H1 (cell line): Measurements from ENCODE around the gene STKLD1. TPM values are rescaled to one million over a fixed set of nuclear protein-coding genes. Genes with fewer than 3 reads are reported as not detected.
A peak's percentile ranks its signal among the peaks of the same experiment; 100 is the strongest.

ENCODE experiments used
- CTCF ChIA-PET: fragments of 300-600 bp; sonication (Branson Sonifier 250); formaldehyde crosslinking; loops from one replicate; lab custom pipeline; 2021; ENCODE audit not compliant: partially characterized antibody; lab: Charles Lee
- POLR2A ChIA-PET: fragments of 300-600 bp; sonication (Branson Sonifier 250); formaldehyde crosslinking; loops from one replicate; lab custom pipeline; 2021; ENCODE audit warnings: inconsistent platforms; ENCODE audit not compliant: partially characterized antibody; lab: Charles Lee
- DNase-seq, 2 experiments: peaks; one replicate each; pipeline versions ENCODE4 v3.0.0 to v3.0.0-alpha.2; 2010 to 2022; ENCODE audit warnings: low spot score in 2 of 2, low read depth in 1 of 2, mixed read lengths in 1 of 2
- FAIRE-seq: peaks from 2 replicates; lab custom pipeline; 2011; peaks lifted over from hg19 to GRCh38; lab: Jason Lieb, UNC
- H2AFZ ChIP-seq: 2 replicates; pipeline ENCODE4 v1.8.1; 2012; ENCODE audit warnings: low read length, inconsistent platforms
- H2AK5ac ChIP-seq: 2 replicates; pipeline ENCODE4 v1.6.1; 2013; ENCODE audit warnings: low read depth, low read length
- H2BK120ac ChIP-seq: replicated peaks from 2 replicates; pipeline ENCODE3; 2013; ENCODE audit warnings: low read depth, low read length, inconsistent platforms
- H2BK12ac ChIP-seq: 2 replicates; pipeline ENCODE4 v1.6.1; 2013; ENCODE audit warnings: low read depth, low read length
- H2BK15ac ChIP-seq: 2 replicates; pipeline ENCODE4 v1.6.1; 2013; ENCODE audit warnings: low read length
- H2BK20ac ChIP-seq: 2 replicates; pipeline ENCODE4 v1.6.1; 2013; ENCODE audit warnings: low read length
- H2BK5ac ChIP-seq: 2 replicates; pipeline ENCODE4 v1.6.1; 2013; ENCODE audit warnings: low read depth, low read length
- H3K14ac ChIP-seq: 2 replicates; pipeline ENCODE4 v1.6.1; 2013; ENCODE audit warnings: inconsistent platforms; ENCODE audit not compliant: insufficient read length
- H3K18ac ChIP-seq: 2 replicates; pipeline ENCODE4 v1.6.1; 2013; ENCODE audit warnings: low read length; ENCODE audit errors: extremely low read depth
- H3K23ac ChIP-seq: 2 replicates; pipeline ENCODE4 v1.6.1; 2013; ENCODE audit warnings: inconsistent platforms; ENCODE audit not compliant: insufficient read length
- H3K23me2 ChIP-seq: 2 replicates; pipeline ENCODE4 v1.6.1; 2013; ENCODE audit warnings: low read depth, low read length
- H3K27ac ChIP-seq: 2 replicates; pipeline ENCODE4 v1.6.1; 2011; ENCODE audit warnings: low read depth, low read length, inconsistent platforms
- H3K27me3 ChIP-seq, 4 experiments: replicated peaks in 1 of 4; 1 replicate in 1 of 4; 2 replicates in 3 of 4; pipeline versions ENCODE4 v1.6.1 to v1.8.1; 2011 to 2013; ENCODE audit warnings: low read length in 3 of 4, mild to moderate bottlenecking in 3 of 4, inconsistent platforms in 2 of 4, mixed read lengths in 2 of 4, moderate library complexity in 1 of 4; ENCODE audit not compliant: control insufficient read depth in 3 of 4, insufficient read depth in 3 of 4; ENCODE audit errors: extremely low read depth in 1 of 4
- H3K36me3 ChIP-seq, 4 experiments: 2 replicates each; pipeline versions ENCODE4 v1.6.1 to v1.8.1; 2011 to 2013; ENCODE audit warnings: mild to moderate bottlenecking in 4 of 4, low read length in 3 of 4, moderate library complexity in 2 of 4, control low read depth in 1 of 4, inconsistent platforms in 1 of 4; ENCODE audit not compliant: insufficient read depth in 4 of 4, control insufficient read depth in 2 of 4
- H3K4ac ChIP-seq: replicated peaks from 2 replicates; pipeline ENCODE3; 2013; ENCODE audit warnings: low read length, low read depth, mixed read lengths, inconsistent platforms; ENCODE audit not compliant: insufficient read length
- H3K4me1 ChIP-seq, 4 experiments: replicated peaks in 1 of 4; 1 replicate in 1 of 4; 2 replicates in 3 of 4; pipeline versions ENCODE4 v1.6.1 to v1.8.1; 2011 to 2013; ENCODE audit warnings: low read length in 3 of 4, inconsistent platforms in 2 of 4, mixed read lengths in 1 of 4; ENCODE audit not compliant: insufficient read depth in 4 of 4, control insufficient read depth in 3 of 4
- H3K4me2 ChIP-seq, 2 experiments: 2 replicates each; pipeline versions ENCODE4 v1.6.1 to v1.8.1; 2011 to 2013; ENCODE audit warnings: low read depth in 2 of 2, low read length in 2 of 2, control low read depth in 1 of 2, inconsistent platforms in 1 of 2, mild to moderate bottlenecking in 1 of 2; ENCODE audit not compliant: insufficient read depth in 1 of 2
- H3K4me3 ChIP-seq, 4 experiments: fragments of 200-600, 300-600 bp in 1 of 4; sonication (generic), shearing (Covaris generic), sonication (Bioruptor Twin) in 1 of 4; 2 replicates each; pipeline versions ENCODE4 v1.5.1 to v1.8.1; 2011 to 2016; ENCODE audit warnings: low read length in 4 of 4, low read depth in 3 of 4, control low read depth in 2 of 4, inconsistent platforms in 2 of 4, mild to moderate bottlenecking in 2 of 4, mixed read lengths in 1 of 4, moderate library complexity in 1 of 4; ENCODE audit not compliant: insufficient read depth in 2 of 4; ENCODE audit errors: extremely low read depth in 1 of 4
- H3K56ac ChIP-seq: replicated peaks from 2 replicates; pipeline ENCODE3; 2013; ENCODE audit warnings: low read depth, mild to moderate bottlenecking, mixed read lengths, low read length, inconsistent platforms; ENCODE audit not compliant: insufficient read length
- H3K79me1 ChIP-seq: 2 replicates; pipeline ENCODE4 v1.6.1; 2013; ENCODE audit warnings: low read depth, low read length, control low read depth
- H3K79me2 ChIP-seq, 2 experiments: 2 replicates each; pipeline versions ENCODE4 v1.6.1 to v1.8.1; 2012 to 2013; ENCODE audit warnings: low read length in 2 of 2, mild to moderate bottlenecking in 2 of 2, inconsistent platforms in 1 of 2; ENCODE audit not compliant: insufficient read depth in 2 of 2, control insufficient read depth in 1 of 2
- H3K9ac ChIP-seq, 4 experiments: replicated peaks in 1 of 4; 1 replicate in 1 of 4; 2 replicates in 3 of 4; pipeline versions ENCODE4 v1.6.1 to v1.8.1; 2011 to 2013; ENCODE audit warnings: low read depth in 3 of 4, low read length in 3 of 4, control low read depth in 2 of 4, mild to moderate bottlenecking in 2 of 4, moderate library complexity in 2 of 4, inconsistent platforms in 1 of 4; ENCODE audit errors: extremely low read depth in 1 of 4
- H3K9me3 ChIP-seq, 2 experiments: 2 replicates each; pipeline versions ENCODE4 v1.6.1 to v1.8.1; 2012 to 2013; ENCODE audit warnings: mild to moderate bottlenecking in 2 of 2, moderate library complexity in 2 of 2, control low read depth in 1 of 2, inconsistent platforms in 1 of 2, low read depth in 1 of 2, low read length in 1 of 2, mixed read lengths in 1 of 2; ENCODE audit not compliant: insufficient read depth in 2 of 2
- H4K20me1 ChIP-seq, 2 experiments: replicated peaks in 1 of 2; 2 replicates each; pipeline versions ENCODE3 to v1.8.1; 2011 to 2013; ENCODE audit warnings: inconsistent platforms in 2 of 2, low read length in 2 of 2, mild to moderate bottlenecking in 1 of 2; ENCODE audit not compliant: insufficient read depth in 2 of 2, control insufficient read depth in 1 of 2
- H4K5ac ChIP-seq: 2 replicates; pipeline ENCODE4 v1.6.1; 2013; ENCODE audit warnings: low read length, low read depth, mixed read lengths, inconsistent platforms; ENCODE audit not compliant: insufficient read length
- H4K8ac ChIP-seq: 2 replicates; pipeline ENCODE4 v1.8.0; 2013; ENCODE audit warnings: mild to moderate bottlenecking, moderate library complexity, low read length, inconsistent platforms; ENCODE audit not compliant: insufficient read depth; ENCODE audit errors: extremely low read depth
- H4K91ac ChIP-seq: replicated peaks from 2 replicates; pipeline ENCODE3; 2013; ENCODE audit warnings: low read length, mixed read lengths, inconsistent platforms; ENCODE audit not compliant: insufficient read length
- EGR1 ChIP-seq: IDR thresholded peaks from 2 replicates; pipeline ENCODE4 v1.6.1; 2011; ENCODE audit warnings: low read depth, low read length, borderline replicate concordance
- EZH2 ChIP-seq: fragments of 200-600 bp; sonication (generic); IDR thresholded peaks from 2 replicates; pipeline ENCODE4 v1.7.1; 2012; ENCODE audit warnings: low read depth, mild to moderate bottlenecking, moderate library complexity, low read length, inconsistent platforms; ENCODE audit not compliant: severe bottlenecking
- FOSL1 ChIP-seq: IDR thresholded peaks from 2 replicates; pipeline ENCODE4 v1.6.1; 2011; ENCODE audit warnings: mild to moderate bottlenecking, low read depth, low read length, moderate library complexity; ENCODE audit not compliant: insufficient read depth
- JUND ChIP-seq: IDR thresholded peaks from 2 replicates; pipeline ENCODE4 v1.6.1; 2011; ENCODE audit warnings: mild to moderate bottlenecking, improper control_type of control experiment, low read length
- RAD21 ChIP-seq, 2 experiments: IDR thresholded peaks in 1 of 2; conservative IDR thresholded peaks in 1 of 2; 2 replicates each; pipeline ENCODE4 v1.6.1; 2011; ENCODE audit warnings: low read depth in 2 of 2, low read length in 2 of 2, improper control_type of control experiment in 1 of 2, inconsistent platforms in 1 of 2, mild to moderate bottlenecking in 1 of 2, moderate library complexity in 1 of 2
- RNF2 ChIP-seq: fragments of 200-900, 300-1000 bp; sonication (generic); IDR thresholded peaks from 2 replicates; pipeline ENCODE4 v1.7.1; 2016; ENCODE audit warnings: borderline replicate concordance, low read depth, mild to moderate bottlenecking, antibody characterized with exemption, low read length; ENCODE audit not compliant: poor library complexity, severe bottlenecking; ENCODE audit errors: missing control alignments
- SIRT6 ChIP-seq: IDR thresholded peaks from one replicate; pipeline ENCODE4 v1.7.1; 2012; ENCODE audit warnings: low read length, inconsistent platforms
- TAF7 ChIP-seq: optimal IDR thresholded peaks from 2 replicates; pipeline ENCODE3; 2011; ENCODE audit warnings: low read depth, mild to moderate bottlenecking, inconsistent platforms, low read length, moderate library complexity, borderline replicate concordance
- TBP ChIP-seq: IDR thresholded peaks from 2 replicates; pipeline ENCODE4 v1.6.1; 2011; ENCODE audit warnings: low read depth, low read length, improper control_type of control experiment
- WGBS, 2 experiments: shearing (Covaris generic) in 1 of 2; methylation state at CpG; one replicate each; pipeline versions ENCODE4 v1.1.6 to v1.1.7; 2013 to 2015; ENCODE audit warnings: low lambda C conversion rate in 2 of 2, mixed read lengths in 2 of 2, inconsistent platforms in 1 of 2, low coverage in 1 of 2, missing lambda C conversion rate in 1 of 2; ENCODE audit not compliant: insufficient replicate concordance in 2 of 2, insufficient coverage in 1 of 2, insufficient read length in 1 of 2; ENCODE audit errors: extremely low coverage in 1 of 2, missing lambda C conversion rate in 1 of 2; 5-methylcytosine and 5-hydroxymethylcytosine counted together
- polyA plus RNA-seq, 7 experiments: library from polyadenylated mRNA; depleted of rRNA in 3 of 7; stranded (reverse) in 5 of 7; unstranded in 2 of 7; fragments of >200 nt in 5 of 7; fragments of 200-250 nt in 2 of 7; gene quantifications; 1 replicate in 5 of 7; 2 replicates in 1 of 7; 4 replicates in 1 of 7; pipeline versions ENCODE4 v1.2.1 to v1.2.3, GENCODE V29; 2011 to 2013; ENCODE audit warnings: missing spikeins in 2 of 7, mixed read lengths in 2 of 7
- total RNA-seq: library from RNA; stranded (reverse); fragmentation: NEBNext Ultra II Directional; extraction: Animal tissue kit (Norgen Biotek cat#: 25700); gene quantifications from 2 replicates; pipeline ENCODE4 v1.2.1, GENCODE V29; 2021
- TF ChIP-seq, protein P1 (sequence below), 3 experiments: IDR thresholded peaks; 1 replicate in 2 of 3; 2 replicates in 1 of 3; pipeline versions ENCODE4 v1.5.1 to v1.6.1; 2011; ENCODE audit warnings: low read length in 3 of 3, mild to moderate bottlenecking in 3 of 3, inconsistent platforms in 2 of 3, low read depth in 1 of 3, moderate library complexity in 1 of 3; ENCODE audit not compliant: insufficient read depth in 1 of 3; ENCODE audit errors: control extremely low read depth in 1 of 3

STKLD1 gene
- total and polyA plus RNA-seq, 2 of the 8 experiments (the other 6 are each of a cell fraction or from before 2014, with no cell fraction given), result 0.26 TPM; not detected in 1

DNA sequence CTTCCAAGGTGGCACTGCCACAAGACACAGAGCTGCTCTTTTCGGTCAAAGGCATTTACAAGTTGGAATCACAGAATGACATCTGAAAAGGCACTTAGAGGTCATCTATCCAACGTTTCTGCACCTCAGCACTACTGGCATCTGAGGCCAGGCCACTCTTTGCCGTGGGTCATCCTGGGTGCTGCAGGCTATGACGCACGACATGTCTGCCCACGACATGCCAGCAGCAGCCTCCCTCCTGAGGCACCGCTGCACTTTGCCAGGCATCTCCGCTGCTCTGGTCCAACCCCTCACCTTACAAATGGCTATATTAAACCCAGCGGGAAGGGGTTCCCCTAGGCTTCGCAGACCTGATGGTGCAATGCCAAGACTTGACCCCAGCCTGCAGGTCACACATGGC, 8.4 kb upstream of the STKLD1 start:
- no peak overlapping the region for H4K91ac ChIP-seq
- no peaks in the 10 kb centered on the region for H3K27me3 ChIP-seq
- H3K4me3 ChIP-seq, result no peak overlapping the region
- ChIA-PET POLR2A (interaction anchor here (1.0 to 19.9 kb wide), 4 partner anchors 12 to 33 kb away, joined by 3 to 461 read pairs (median 3); partner anchors contain the start of genes MED22, RPL7A, SURF1 and SURF2), CTCF (interaction anchor here (0.9 to 10.1 kb wide), 6 partner anchors 10 to 41 kb away, joined by 3 to 90 read pairs (median 4); partner anchors contain the start of genes SURF1 and SURF2)
- H3K4me1 ChIP-seq, result no peaks in the 10 kb centered on the region; a peak in 1 of 7 replicates
- no peaks in the 10 kb centered on the region for H3K9me3 ChIP-seq
- H4K8ac ChIP-seq, result no peak overlapping the region
- no peak overlapping the region for H2AK5ac ChIP-seq
- H4K20me1 ChIP-seq, result peaks cover 43 to 61% of the 10 kb centered on the region in 2 experiments
- H3K14ac ChIP-seq, result no peak overlapping the region
- H3K4ac ChIP-seq, result no peak overlapping the region
- DNase-seq, result no peak
- H2AFZ ChIP-seq, result no peak overlapping the region
- H3K79me2 ChIP-seq, result peaks cover 16 to 64% of the 10 kb centered on the region in 2 experiments; a peak in 3 of 4 replicates
- H3K4me2 ChIP-seq, result no peak overlapping the region
- no peak overlapping the region for H2BK12ac ChIP-seq
- no peak overlapping the region for H4K5ac ChIP-seq
- 93% methylated on average over 10 of the region's 10 CpGs; no CpG with 5 or more reads in 1 of the 2 experiments for WGBS, 2 experiments
- H3K56ac ChIP-seq, result no peak overlapping the region
- H2BK5ac ChIP-seq, result peak overlapping the region; percentile 41; the same call in 1 of the 2 replicates
- no peak overlapping the region for H2BK20ac ChIP-seq
- FAIRE-seq, result no peak
- no peak overlapping the region for H3K23ac ChIP-seq
- no peak overlapping the region for H3K27ac ChIP-seq
- no peak overlapping the region for H3K9ac ChIP-seq
- no peak overlapping the region for H2BK15ac ChIP-seq
- peaks cover 38% of the 10 kb centered on the region for H3K79me1 ChIP-seq
- peaks cover 13 to 45% (median 37%) of the 10 kb centered on the region in 4 experiments for H3K36me3 ChIP-seq
- H3K23me2 ChIP-seq, result no peaks in the 10 kb centered on the region
- H3K18ac ChIP-seq, result no peak overlapping the region
- H2BK120ac ChIP-seq, result no peak overlapping the region
- TF ChIP-seq FOSL1, result no peak
- TF ChIP-seq TAF7, result no peak
- TF ChIP-seq JUND, result no peak
- no peak for TF ChIP-seq TBP
- TF ChIP-seq EZH2, result no peak
- no peak for TF ChIP-seq SIRT6
- TF ChIP-seq RNF2, result no peak
- TF ChIP-seq, protein P1, sequence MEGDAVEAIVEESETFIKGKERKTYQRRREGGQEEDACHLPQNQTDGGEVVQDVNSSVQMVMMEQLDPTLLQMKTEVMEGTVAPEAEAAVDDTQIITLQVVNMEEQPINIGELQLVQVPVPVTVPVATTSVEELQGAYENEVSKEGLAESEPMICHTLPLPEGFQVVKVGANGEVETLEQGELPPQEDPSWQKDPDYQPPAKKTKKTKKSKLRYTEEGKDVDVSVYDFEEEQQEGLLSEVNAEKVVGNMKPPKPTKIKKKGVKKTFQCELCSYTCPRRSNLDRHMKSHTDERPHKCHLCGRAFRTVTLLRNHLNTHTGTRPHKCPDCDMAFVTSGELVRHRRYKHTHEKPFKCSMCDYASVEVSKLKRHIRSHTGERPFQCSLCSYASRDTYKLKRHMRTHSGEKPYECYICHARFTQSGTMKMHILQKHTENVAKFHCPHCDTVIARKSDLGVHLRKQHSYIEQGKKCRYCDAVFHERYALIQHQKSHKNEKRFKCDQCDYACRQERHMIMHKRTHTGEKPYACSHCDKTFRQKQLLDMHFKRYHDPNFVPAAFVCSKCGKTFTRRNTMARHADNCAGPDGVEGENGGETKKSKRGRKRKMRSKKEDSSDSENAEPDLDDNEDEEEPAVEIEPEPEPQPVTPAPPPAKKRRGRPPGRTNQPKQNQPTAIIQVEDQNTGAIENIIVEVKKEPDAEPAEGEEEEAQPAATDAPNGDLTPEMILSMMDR (IDR thresholded peaks at IDR 0.05; ENCODE audit: control extremely low read depth in 1 of 3, insufficient read depth in 1 of 3, low read depth in 1 of 3, low read length in 3 of 3), result no peak
- TF ChIP-seq RAD21 (IDR thresholded peaks at IDR 0.05 in 1 of 2, conservative IDR thresholded peaks at IDR 0.05 in 1 of 2; ENCODE audit: low read depth in 2 of 2, low read length in 2 of 2), result no peak
- no peak for TF ChIP-seq EGR1
